NT2/D1 (cell line): Measurements from ENCODE around the gene DOCK1.

Experiments
- YY1 ChIP-seq: IDR thresholded peaks from 2 replicates; pipeline ENCODE4 v1.6.1; 2011; ENCODE audit not compliant: insufficient read length, insufficient read depth
- ZNF274 ChIP-seq: IDR thresholded peaks from 2 replicates; pipeline ENCODE4 v1.6.1; 2011; ENCODE audit warnings: mild to moderate bottlenecking, low read depth, low read length

DNA sequence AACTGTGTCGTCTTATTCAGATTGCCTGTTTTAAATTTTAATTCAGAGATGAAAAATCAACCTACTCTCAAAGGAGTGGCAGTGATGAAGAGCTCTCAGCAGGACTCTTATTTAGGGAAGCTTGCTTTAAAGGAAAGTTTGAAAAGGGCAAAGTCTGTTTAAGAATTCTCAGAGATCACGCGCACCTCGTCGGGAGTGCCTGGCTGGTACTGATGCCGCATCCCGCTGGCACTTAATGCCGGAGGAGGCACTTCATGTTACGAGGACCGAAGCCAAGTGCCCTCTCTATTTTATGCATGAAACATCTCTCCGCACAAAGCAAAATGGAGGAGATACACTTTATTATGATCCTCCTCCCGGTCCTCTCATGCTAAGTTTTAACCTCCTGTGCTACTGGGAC lies 362.2 kb downstream of the DOCK1 start:
- TF ChIP-seq YY1 (no peak), ZNF274 (no peak)
